HepG2 (cell line): ENCODE measurements around the gene TTC23L. TPM values are rescaled to one million over a fixed set of nuclear protein-coding genes. Genes with fewer than 3 reads are reported as not detected.

Source experiments
- ATAC-seq: fragments of 200-7000 bp; cut with Tn5 transposase; 3 replicates; pipeline ENCODE4 v1.9.1; 2020; ENCODE audit warnings: mild to moderate bottlenecking, moderate library complexity
- BruUV-seq: library from RNA; stranded (reverse); fragments of 400-500 nt; replicated peaks from 2 replicates; lab custom pipeline; 2021; lab: Mats Ljungman, UMichigan
- CTCF ChIA-PET: fragments of 300-600 bp; formaldehyde crosslinking; extraction: SDS; loops from one replicate; lab custom pipeline; 2021; ENCODE audit warnings: low total read pairs, inconsistent platforms, low intra/inter-chr PET ratio; lab: Yijun Ruan, JAX
- POLR2A ChIA-PET: fragments of 350-600 bp; sonication (Branson Sonifier 250); formaldehyde crosslinking; loops from one replicate; lab custom pipeline; 2020; ENCODE audit warnings: antibody characterized with exemption, inconsistent platforms; lab: Yijun Ruan, JAX
- DNase-seq: peaks from one replicate; pipeline ENCODE4 v3.0.0-alpha.2; 2015; ENCODE audit warnings: low spot score
- FAIRE-seq: peaks from 3 replicates; lab custom pipeline; 2011; peaks lifted over from hg19 to GRCh38; lab: Jason Lieb, UNC
- H2AFZ ChIP-seq: one replicate; pipeline ENCODE4 v1.6.1; 2011; ENCODE audit warnings: low read length, inconsistent platforms
- H3K27ac ChIP-seq: fragments of 300-600 bp; 3 replicates; pipeline ENCODE4 v1.8.0; 2011; ENCODE audit warnings: mixed run types, mild to moderate bottlenecking, mixed read lengths, low read length, inconsistent platforms; ENCODE audit not compliant: insufficient read depth; ENCODE audit errors: extremely low read length
- H3K27me3 ChIP-seq, 2 experiments: fragments of 200-600 bp in 1 of 2; 2 replicates in 1 of 2; 3 replicates in 1 of 2; pipeline versions ENCODE4 v1.6.0 to v1.8.0; 2011; ENCODE audit warnings: low read length in 2 of 2, mild to moderate bottlenecking in 2 of 2, moderate library complexity in 2 of 2, inconsistent platforms in 1 of 2; ENCODE audit not compliant: insufficient read depth in 2 of 2, control insufficient read depth in 1 of 2
- H3K36me3 ChIP-seq, 2 experiments: fragments of 200-600 bp in 1 of 2; replicated peaks in 1 of 2; 2 replicates in 1 of 2; 3 replicates in 1 of 2; pipeline versions ENCODE4 v1.5.1 to v1.8.0; 2011; ENCODE audit warnings: low read length in 2 of 2, inconsistent platforms in 1 of 2; ENCODE audit not compliant: insufficient read depth in 2 of 2, control insufficient read depth in 1 of 2
- H3K4me1 ChIP-seq: 2 replicates; pipeline ENCODE4 v1.5.1; 2012; ENCODE audit warnings: low read length, inconsistent platforms; ENCODE audit not compliant: insufficient read depth
- H3K4me2 ChIP-seq: 2 replicates; pipeline ENCODE4 v1.6.0; 2011; ENCODE audit warnings: low read depth, low read length, inconsistent platforms
- H3K4me3 ChIP-seq, 3 experiments: fragments of 200-600 bp in 1 of 3; sonication (generic), shearing (Covaris generic) in 1 of 3; replicated peaks in 1 of 3; 2 replicates each; pipeline ENCODE4 v1.5.1; 2011 to 2016; ENCODE audit warnings: low read length in 3 of 3, inconsistent platforms in 2 of 3, low read depth in 2 of 3, mild to moderate bottlenecking in 2 of 3, control low read depth in 1 of 3, mixed read lengths in 1 of 3; ENCODE audit not compliant: insufficient read depth in 1 of 3
- H3K79me2 ChIP-seq: one replicate; pipeline ENCODE4 v1.6.1; 2011; ENCODE audit warnings: low read length, inconsistent platforms; ENCODE audit not compliant: insufficient read depth
- H3K9ac ChIP-seq: 2 replicates; pipeline ENCODE4 v1.6.0; 2011; ENCODE audit warnings: mild to moderate bottlenecking, low read depth, low read length, inconsistent platforms; ENCODE audit not compliant: insufficient read depth
- H3K9me3 ChIP-seq: 2 replicates; pipeline ENCODE4 v1.5.1; 2012; ENCODE audit warnings: mild to moderate bottlenecking, low read length
- H4K20me1 ChIP-seq: 2 replicates; pipeline ENCODE4 v1.6.0; 2011; ENCODE audit warnings: inconsistent platforms, mild to moderate bottlenecking, low read length, moderate library complexity; ENCODE audit not compliant: insufficient read depth
- DNMT1 ChIP-seq: sonication (generic); formaldehyde crosslinking; IDR thresholded peaks from 2 replicates; pipeline ENCODE4 v1.5.1; 2020; ENCODE audit warnings: mild to moderate bottlenecking, missing genetic modification reagents
- MAFK ChIP-seq, 2 experiments: IDR thresholded peaks in 1 of 2; conservative IDR thresholded peaks in 1 of 2; 2 replicates each; pipeline ENCODE4 v1.6.1; 2011; ENCODE audit warnings: improper control_type of control experiment in 2 of 2, low read length in 2 of 2
- WGBS: methylation state at CpG from one replicate; pipeline ENCODE4 v1.1.6; 2017; ENCODE audit warnings: low lambda C conversion rate; 5-methylcytosine and 5-hydroxymethylcytosine counted together
- in situ Hi-C: cut with HindIII; loops from 2 replicates; pipeline ENCODE4 v1.10.0; 2017; ENCODE audit warnings: low pct_unique_long_range_greater_than_20kb; ENCODE audit not compliant: extremely low pct_ligation_motif_present
- intact Hi-C: fragments of 100-400 bp; cut with micrococcal nuclease; formaldehyde crosslinking; loops from one replicate; pipeline ENCODE4 v1.10.0; 2022; ENCODE audit not compliant: unreplicated experiment
- polyA plus RNA-seq, 8 experiments: library from polyadenylated mRNA; depleted of rRNA in 3 of 8; stranded (reverse) in 7 of 8; unstranded in 1 of 8; fragments of >200 nt; fragmentation: Illumina TruSeq in 4 of 8; extraction: Trizol in 4 of 8; gene quantifications; 2 replicates each; pipeline versions ENCODE4 v1.2.1 to v1.2.3, GENCODE V29; 2011 to 2016; ENCODE audit warnings: low read depth in 4 of 8, missing spikeins in 1 of 8, mixed read lengths in 1 of 8; ENCODE audit not compliant: insufficient read depth in 1 of 8
- total RNA-seq, 5 experiments: library from RNA; depleted of rRNA; stranded (reverse); fragments of >200 nt; fragmentation: Illumina TruSeq; extraction: Trizol; gene quantifications; 2 replicates each; pipeline ENCODE4 v1.2.3, GENCODE V29; 2016; ENCODE audit warnings: low read depth in 1 of 5
- TF ChIP-seq, protein P1 (sequence below): sonication (generic); formaldehyde crosslinking; IDR thresholded peaks from 2 replicates; pipeline ENCODE4 v1.4.0; 2020; ENCODE audit warnings: missing genetic modification reagents, mild to moderate bottlenecking, borderline replicate concordance

Gene TTC23L
- total and polyA plus RNA-seq, 2 of the 13 experiments (the other 11 are each of a cell fraction or from before 2014, with no cell fraction given) = 0.37 to 1.4 TPM

DNA sequence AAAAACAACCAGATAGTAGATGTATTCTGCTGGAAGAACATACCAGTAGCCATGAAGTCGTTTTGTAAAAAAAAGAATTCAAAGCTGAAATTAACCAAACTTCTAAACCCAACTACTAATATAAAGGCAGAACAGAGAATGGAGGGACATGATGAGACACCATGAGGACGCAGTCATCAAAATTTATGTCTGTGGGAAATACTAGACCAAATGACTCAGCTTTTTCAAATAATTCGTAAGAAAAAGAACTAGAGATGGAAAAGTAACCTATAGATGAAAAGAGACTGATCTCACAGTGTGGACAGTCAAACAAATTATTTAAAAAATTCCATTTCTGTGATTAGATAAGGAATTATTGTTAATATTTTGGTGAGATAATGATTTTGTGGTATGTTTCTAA is 10.3 kb downstream of the TTC23L start:
- POLR2A ChIA-PET = interaction anchor here (2.8 kb wide), 1 partner anchor 10 kb away, joined by 14 read pairs; the partner anchor contains the start of gene TTC23L

DNA sequence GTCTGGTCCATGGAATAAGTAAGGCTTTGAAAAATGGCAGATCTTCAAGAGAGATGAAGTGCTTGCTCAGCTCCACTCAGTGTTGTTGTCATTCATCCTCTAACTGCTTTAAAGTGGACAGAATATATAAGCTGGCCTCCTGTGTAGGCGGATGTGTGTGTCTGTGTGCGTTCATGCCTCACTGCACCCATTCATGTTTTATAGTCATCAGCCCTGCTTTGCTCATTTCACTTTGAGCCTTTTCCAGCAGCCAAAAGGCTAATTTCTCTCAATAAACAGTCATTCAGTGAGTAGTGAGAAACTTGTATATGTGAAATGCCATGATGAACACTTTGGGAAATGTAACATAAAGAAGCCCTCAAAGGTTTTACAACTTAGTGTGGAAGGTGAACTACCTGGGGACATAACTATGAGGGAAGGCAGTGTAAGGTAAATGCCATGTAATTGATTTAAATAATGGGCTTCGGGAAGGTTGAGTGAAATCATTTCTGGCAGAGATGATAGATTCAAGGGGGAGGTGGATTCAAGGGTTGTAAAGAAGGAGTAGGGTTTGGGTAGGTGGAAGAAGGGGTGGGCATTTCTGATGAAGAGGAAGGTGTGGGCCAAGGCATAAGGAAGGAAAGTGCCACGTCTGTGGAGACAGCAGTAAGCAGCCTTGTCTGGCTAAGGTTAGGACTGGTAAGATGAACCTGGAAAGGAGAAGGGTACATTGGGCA is 15.7 kb downstream of the TTC23L start:
- no peak for DNase-seq
- no peak overlapping the region for H2AFZ ChIP-seq
- no peak for TF ChIP-seq DNMT1 (CRISPR knock-in tag)
- TF ChIP-seq, all 625 proteins: peak for 0
- H3K4me1 ChIP-seq = peaks cover 10% of the 10 kb centered on the region
- no peak overlapping the region for H3K4me3 ChIP-seq
- no peaks in the 10 kb centered on the region; a peak in 1 of 5 replicates for H3K27me3 ChIP-seq
- H3K36me3 ChIP-seq = no peaks in the 10 kb centered on the region
- H3K4me2 ChIP-seq = no peak overlapping the region
- CTCF ChIA-PET = no interaction called here
- no peaks in the 10 kb centered on the region for H4K20me1 ChIP-seq
- no peak for FAIRE-seq
- WGBS = 65% methylated on average over 4 of the region's 4 CpGs
- intact Hi-C loops = no loop called here
- no peaks in the 10 kb centered on the region for H3K9me3 ChIP-seq
- H3K79me2 ChIP-seq = no peaks in the 10 kb centered on the region
- in situ Hi-C loops = no loop called here
- no peak overlapping the region for H3K27ac ChIP-seq
- no peak overlapping the region for H3K9ac ChIP-seq
- POLR2A ChIA-PET = no interaction called here
- no TSS peak for BruUV-seq
- no peak for ATAC-seq

More for the DNA sequence above, 10.3 kb downstream of the TTC23L start:
- peaks cover 10% of the 10 kb centered on the region for H3K4me1 ChIP-seq
- 89% methylated on average over 3 of the region's 3 CpGs for WGBS
- DNase-seq (no peak), ATAC-seq (no peak), FAIRE-seq (no peak)
- no peaks in the 10 kb centered on the region; a peak in 1 of 5 replicates for H3K27me3 ChIP-seq
- H3K9ac ChIP-seq = no peak overlapping the region
- H3K4me2 ChIP-seq = no peak overlapping the region
- H3K4me3 ChIP-seq = no peak overlapping the region
- no TSS peak for BruUV-seq
- H2AFZ ChIP-seq = no peak overlapping the region
- H3K36me3 ChIP-seq = no peaks in the 10 kb centered on the region
- intact Hi-C loops (no loop called here), in situ Hi-C loops (no loop called here)
- no peaks in the 10 kb centered on the region for H3K9me3 ChIP-seq
- CTCF ChIA-PET = no interaction called here
- no peaks in the 10 kb centered on the region for H4K20me1 ChIP-seq
- TF ChIP-seq, protein P1, sequence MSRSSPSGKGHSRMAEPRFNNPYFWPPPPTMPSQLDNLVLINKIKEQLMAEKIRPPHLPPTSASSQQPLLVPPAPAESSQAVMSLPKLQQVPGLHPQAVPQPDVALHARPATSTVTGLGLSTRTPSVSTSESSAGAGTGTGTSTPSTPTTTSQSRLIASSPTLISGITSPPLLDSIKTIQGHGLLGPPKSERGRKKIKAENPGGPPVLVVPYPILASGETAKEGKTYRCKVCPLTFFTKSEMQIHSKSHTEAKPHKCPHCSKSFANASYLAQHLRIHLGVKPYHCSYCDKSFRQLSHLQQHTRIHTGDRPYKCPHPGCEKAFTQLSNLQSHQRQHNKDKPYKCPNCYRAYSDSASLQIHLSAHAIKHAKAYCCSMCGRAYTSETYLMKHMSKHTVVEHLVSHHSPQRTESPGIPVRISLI (CRISPR knock-in tag) = no peak
- TF ChIP-seq MAFK (conservative IDR thresholded peaks at IDR 0.05 in 1 of 2, IDR thresholded peaks at IDR 0.05 in 1 of 2; ENCODE audit: low read length in 2 of 2) = 0 out of 4 replicates have a peak, but pooled peaks of 1 of the 2 experiments have one; percentile 2
- H3K27ac ChIP-seq = no peak overlapping the region
- H3K79me2 ChIP-seq = no peaks in the 10 kb centered on the region
